ENCODE measurements around the gene DTNB. TPM values are rescaled to one million over a fixed set of nuclear protein-coding genes. Genes with fewer than 3 reads are reported as not detected.

The DTNB gene
- total RNA-seq, 2 donors from 2014 or later = 4.3 to 4.4 TPM

DNA sequence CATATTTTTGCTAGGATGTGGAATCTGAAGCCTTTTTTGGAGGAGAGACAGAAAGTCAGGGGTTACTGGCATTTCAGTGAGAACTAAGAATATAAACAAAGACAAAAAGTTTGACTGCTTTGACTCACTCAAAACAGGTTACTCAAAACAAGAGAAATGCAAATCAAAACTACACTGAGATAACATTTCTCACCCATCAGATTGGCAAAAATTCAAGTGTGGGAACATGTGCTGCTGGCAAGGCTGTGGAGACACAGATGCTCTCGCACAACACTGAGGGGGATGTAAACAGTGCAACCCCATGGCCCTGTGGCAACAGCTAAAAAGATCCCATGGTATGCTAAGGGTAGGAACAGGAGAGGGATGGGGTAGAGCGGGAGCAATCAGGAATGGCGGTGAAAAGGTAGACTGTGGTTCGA is 86.6 kb downstream of the DTNB start:
- Histone ChIP-seq H3K9me3 (no peaks in the 10 kb centered on the region), H3K27me3 (no peaks in the 10 kb centered on the region), H3K36me3 (no peaks in the 10 kb centered on the region), H3K4me3 (no peak overlapping the region), H3K4me1 (no peaks in the 10 kb centered on the region), H3K27ac (no peak overlapping the region)
- TF ChIP-seq, protein P1, sequence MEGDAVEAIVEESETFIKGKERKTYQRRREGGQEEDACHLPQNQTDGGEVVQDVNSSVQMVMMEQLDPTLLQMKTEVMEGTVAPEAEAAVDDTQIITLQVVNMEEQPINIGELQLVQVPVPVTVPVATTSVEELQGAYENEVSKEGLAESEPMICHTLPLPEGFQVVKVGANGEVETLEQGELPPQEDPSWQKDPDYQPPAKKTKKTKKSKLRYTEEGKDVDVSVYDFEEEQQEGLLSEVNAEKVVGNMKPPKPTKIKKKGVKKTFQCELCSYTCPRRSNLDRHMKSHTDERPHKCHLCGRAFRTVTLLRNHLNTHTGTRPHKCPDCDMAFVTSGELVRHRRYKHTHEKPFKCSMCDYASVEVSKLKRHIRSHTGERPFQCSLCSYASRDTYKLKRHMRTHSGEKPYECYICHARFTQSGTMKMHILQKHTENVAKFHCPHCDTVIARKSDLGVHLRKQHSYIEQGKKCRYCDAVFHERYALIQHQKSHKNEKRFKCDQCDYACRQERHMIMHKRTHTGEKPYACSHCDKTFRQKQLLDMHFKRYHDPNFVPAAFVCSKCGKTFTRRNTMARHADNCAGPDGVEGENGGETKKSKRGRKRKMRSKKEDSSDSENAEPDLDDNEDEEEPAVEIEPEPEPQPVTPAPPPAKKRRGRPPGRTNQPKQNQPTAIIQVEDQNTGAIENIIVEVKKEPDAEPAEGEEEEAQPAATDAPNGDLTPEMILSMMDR (IDR thresholded peaks at IDR 0.05) = no peak
- no peak for DNase-seq (ENCODE audit: low spot score)

DNA sequence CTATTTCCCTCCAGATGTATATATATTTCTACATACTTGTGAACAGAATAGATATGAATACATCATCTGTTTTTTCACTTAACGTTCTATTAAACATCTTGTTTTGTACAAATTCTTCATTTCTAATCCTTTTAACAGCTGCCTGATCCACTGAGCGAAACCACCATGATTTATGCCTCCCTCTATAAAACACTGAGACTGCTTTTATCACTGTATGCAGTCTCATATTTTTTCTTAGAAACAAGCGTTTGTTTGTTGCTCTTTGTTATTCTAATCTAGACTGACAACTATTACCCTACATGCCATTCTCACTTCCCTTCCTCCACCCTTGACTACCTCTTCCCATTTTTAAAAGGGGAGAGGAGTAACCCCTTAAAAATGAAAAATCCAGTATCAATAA is 88.2 kb downstream of the DTNB start:
- H3K4me1 ChIP-seq = no peaks in the 10 kb centered on the region
- no peak overlapping the region for H3K27ac ChIP-seq
- no peak for DNase-seq (ENCODE audit: low spot score)
- no peak overlapping the region for H3K4me3 ChIP-seq
- H3K36me3 ChIP-seq = no peaks in the 10 kb centered on the region
- TF ChIP-seq, protein P1 (IDR thresholded peaks at IDR 0.05) = no peak
- H3K27me3 ChIP-seq = no peaks in the 10 kb centered on the region
- no peaks in the 10 kb centered on the region for H3K9me3 ChIP-seq

DNA sequence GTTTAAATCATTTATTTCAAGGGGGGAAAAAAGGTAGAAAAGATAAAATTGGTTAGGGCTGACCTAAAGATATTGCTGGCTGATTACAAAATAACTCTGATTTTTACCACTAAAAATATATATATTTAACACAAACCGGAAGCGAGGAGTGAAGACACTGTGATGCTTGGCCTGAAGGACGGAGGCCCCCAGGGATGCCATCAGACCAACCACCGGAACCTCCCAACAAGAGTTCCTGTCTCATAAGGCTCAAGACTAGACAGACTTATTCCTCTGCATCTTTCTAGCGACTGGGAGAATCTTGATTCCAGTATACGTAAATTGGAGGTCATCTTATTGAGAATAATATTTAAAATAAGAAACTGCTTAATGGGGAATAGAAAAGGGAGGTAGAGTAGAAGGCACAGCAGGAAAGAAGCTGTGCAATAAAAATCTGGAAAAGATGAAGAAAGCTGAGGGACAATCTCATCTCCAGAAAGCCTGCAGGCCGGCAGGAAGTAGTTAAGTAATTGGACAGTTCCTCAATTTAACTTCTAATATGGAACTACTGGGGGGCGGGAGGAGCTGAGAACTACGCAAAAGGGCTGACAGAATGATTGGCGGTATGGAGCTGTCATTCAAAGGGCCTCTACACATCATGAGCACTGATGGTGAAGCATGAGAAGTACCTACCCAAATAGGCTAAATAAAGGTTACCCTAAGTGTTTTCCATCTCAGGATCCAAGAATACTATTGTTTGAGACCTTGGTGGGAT is 91.1 kb downstream of the DTNB start:
- TF ChIP-seq, protein P1 (IDR thresholded peaks at IDR 0.05) = no peak
- no peak overlapping the region for H3K4me3 ChIP-seq
- no peak for DNase-seq (ENCODE audit: low spot score)
- H3K36me3 ChIP-seq = no peaks in the 10 kb centered on the region
- H3K4me1 ChIP-seq = no peaks in the 10 kb centered on the region
- no peaks in the 10 kb centered on the region for H3K27me3 ChIP-seq
- no peaks in the 10 kb centered on the region for H3K9me3 ChIP-seq
- H3K27ac ChIP-seq = no peak overlapping the region

DNA sequence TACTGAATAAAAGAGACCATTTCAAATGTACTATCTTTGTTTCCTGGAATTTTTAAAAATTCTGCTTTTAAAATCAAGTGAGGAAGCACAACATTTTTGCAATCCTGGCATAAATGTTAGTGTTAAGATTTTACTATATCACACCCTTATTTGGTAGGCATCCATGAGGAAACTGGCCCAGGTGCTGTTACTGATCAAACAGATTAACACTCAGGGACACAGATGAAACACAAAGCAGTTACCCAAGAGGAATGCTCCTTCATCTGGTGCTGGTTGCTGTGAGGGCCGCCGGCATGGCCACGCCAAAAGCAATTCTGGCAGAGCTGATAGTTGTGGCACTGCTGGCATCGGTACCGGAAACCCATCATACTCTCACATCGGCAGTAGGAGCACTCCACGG is 96.8 kb downstream of the DTNB start:
- DNase-seq (ENCODE audit: low spot score) = no peak
- TF ChIP-seq, protein P1 (IDR thresholded peaks at IDR 0.05) = no peak
- Histone ChIP-seq H3K36me3 (no peaks in the 10 kb centered on the region), H3K27ac (no peak overlapping the region), H3K4me1 (no peaks in the 10 kb centered on the region), H3K4me3 (no peak overlapping the region), H3K9me3 (no peaks in the 10 kb centered on the region), H3K27me3 (no peaks in the 10 kb centered on the region)

DNA sequence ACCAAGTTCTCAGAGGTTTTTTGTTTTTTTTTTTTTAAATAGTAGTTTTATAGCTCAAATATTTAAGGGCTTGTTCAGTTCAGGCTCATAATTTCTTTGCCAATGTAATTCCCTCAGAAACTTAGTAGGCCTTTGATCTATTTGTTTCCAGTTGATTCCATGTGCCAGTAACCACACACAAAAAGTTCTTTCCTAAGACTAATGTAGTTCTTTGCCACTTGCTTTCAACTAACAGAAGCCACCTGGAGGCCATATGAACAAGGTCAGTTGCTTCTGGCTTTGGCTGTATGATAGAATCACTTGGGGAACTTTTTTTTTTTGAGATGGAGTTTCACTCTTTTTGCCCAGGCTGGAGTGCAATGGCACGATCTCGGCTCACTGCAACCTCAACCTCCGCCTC is 100.7 kb downstream of the DTNB start:
- Histone ChIP-seq H3K9me3 (no peaks in the 10 kb centered on the region), H3K27ac (no peak overlapping the region), H3K36me3 (no peaks in the 10 kb centered on the region), H3K27me3 (no peaks in the 10 kb centered on the region), H3K4me3 (no peak overlapping the region), H3K4me1 (no peaks in the 10 kb centered on the region)
- TF ChIP-seq, protein P1 (IDR thresholded peaks at IDR 0.05) = no peak
- DNase-seq (ENCODE audit: low spot score) = no peak

Data from right atrium auricular region (tissue), 2 donors.